GM15510 (cell line): ENCODE results near the gene FARS2.

ENCODE experiments used
- POLR2A ChIP-seq: IDR thresholded peaks from 3 replicates; pipeline ENCODE4 v1.6.1; 2011; ENCODE audit warnings: borderline replicate concordance; ENCODE audit not compliant: insufficient read length; ENCODE audit errors: extremely low read depth

FARS2 gene

DNA sequence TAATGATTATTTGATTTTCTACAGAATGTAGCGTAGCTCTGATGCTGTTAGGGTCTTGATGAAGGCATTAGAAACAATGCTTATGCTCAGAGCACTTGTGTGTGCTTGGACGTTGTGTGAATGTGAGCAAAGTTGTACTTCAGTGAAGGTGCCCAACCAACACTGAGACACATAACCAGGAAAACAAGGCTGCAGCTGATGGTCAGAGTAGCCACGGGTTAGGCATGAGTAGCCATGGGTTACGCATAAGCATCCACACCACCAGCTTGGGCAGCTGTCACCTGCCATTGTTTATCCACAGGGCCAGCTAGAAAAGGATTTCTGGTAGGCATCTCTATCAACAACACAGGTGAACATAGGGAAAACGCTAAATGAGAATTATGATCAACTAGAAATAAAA, 418.8 kb downstream of the FARS2 start:
- TF ChIP-seq POLR2A = no peak

DNA sequence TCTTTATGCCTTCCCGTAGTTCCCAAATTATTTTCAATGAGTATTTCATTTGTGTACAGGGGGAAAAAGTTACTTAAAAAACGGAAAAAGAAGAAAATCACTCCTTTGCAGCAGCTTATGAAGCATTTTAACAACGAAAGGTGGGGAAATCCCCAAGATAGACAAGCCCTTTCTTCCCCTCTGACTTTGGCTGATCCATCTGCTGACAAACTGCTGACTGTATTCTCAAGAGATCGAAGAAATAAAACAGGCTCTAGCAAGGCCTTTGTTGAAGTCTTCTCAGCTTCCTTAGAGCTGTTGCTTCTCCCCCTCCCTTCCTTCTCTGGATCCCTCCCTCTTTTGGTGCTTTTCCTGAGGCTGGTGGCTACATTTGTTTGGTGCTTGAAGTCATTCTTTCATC, 420.2 kb downstream of the FARS2 start:
- TF ChIP-seq POLR2A = no peak

DNA sequence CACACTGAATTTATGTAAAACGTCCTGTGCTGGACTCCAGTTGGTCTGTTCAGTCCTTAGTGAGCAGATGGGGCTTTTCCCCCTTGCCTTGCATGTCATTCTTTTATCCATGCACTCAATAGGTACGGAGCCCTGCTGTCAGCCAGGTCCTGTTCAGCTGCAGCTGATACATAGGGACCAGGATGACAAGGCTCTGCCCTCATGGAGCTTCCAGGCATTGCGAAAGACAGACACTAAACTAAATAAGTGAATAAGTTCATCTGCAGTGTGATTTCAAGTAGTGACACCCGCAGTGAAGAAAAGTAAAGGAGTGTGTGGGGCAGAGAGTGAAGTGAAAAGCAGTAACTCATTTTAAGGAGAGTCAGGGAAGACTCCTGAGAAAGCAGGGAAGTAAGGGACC, 421.2 kb downstream of the FARS2 start:
- TF ChIP-seq POLR2A = no peak

DNA sequence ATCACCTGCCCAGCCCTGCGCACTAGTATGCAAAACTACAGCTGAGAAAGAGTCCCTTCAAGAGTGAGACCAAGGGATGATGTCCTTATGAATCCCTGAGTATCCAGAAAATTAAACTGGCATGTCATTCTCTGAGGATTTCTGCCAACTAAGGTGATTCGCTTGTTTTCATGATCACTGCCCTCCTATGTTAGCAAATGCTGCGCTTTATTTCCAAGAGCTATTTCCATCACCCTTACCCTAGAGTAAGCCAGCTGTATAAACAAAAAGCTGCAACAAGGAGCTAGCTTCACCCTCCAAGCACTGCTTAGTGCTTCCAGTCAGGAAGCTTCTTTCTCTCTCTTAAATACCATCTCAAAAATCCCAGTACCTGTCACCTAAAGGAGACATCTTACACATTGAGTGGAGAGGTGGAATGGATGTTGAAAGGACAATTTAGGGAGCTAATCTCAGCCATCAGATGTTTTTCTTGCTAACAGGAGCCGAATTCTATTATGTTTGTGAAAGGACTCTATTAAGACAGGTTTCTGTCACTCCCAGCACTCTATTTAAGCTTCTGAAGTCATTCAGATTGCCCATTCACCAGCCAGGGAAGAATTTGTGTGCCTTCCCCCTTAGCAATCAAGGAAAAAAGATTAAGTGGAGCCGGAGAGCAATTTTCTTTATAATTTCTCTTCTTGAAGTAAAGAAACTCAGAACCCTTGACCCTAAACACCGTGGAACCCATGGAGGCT, 423.2 kb downstream of the FARS2 start:
- TF ChIP-seq POLR2A = no peak

- TF ChIP-seq POLR2A = no peak
Observed at GRCh38 chr6:5693225-5694145, 432.2 kb downstream of the FARS2 start.

DNA sequence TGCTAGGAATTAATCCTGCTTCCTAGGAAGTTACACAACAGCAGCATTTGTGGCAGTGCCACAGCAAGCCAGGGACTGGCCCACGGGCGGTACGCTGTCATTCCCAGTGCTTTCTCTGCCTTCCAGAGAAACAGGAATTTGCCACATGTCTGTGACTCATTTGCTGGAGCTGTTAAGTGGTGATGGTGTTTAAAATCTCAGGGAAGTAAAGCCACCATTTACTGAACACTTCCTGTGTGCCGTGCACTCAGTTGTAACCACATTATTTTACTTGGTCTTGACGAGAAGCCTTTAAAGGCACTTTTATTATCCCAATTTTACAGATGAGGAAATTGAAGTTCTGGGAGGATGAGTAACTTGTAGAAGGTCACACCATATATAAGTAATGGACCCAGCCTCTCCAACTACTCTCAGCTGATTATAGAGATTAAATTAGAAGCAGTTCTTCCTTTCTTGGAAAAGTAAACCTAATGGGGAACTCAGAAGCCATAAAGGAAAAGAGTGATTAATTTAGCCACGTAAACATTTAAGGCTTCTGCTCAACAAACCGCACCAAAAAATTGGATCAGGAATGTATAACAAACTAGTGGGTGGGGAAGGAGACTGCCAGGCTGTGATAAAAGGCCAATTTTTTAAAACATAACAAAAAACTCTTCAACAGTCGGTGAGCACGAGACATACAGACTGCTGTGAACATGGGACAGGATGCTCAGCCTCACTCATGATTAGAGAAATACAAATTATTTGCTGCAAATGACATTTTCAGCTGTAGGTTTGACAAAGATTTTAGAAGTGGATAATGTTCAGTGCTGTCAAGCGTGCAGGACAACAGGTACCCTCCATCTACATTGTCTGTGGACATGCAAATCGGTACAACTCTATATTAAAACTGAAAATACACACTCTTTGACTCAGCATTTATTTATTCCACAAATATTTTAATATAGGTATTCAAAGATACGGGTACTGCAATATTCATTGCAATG, 434.2 kb downstream of the FARS2 start:
- no peak for TF ChIP-seq POLR2A

- no peak for TF ChIP-seq POLR2A
Observed at GRCh38 chr6:5697508-5697907, 436.2 kb downstream of the FARS2 start.

DNA sequence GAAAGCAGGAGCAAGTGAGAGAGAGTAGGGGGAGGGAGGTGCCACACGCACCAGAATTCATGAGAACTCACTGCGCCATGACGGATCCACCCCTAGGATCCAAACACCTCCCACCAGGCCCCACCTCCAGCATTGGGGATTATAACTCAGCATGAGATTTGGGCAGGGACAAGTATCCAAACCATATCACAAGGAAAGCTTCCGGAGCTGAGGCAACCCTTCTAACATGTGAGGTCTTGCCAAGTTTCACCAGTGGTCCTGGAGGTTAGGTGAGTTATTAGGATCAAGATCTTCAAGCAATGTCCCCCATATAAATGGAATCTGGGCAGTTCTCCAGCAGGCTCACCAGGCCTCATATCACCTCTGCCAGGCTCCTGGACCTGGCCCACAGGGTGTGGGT, 437.0 kb downstream of the FARS2 start:
- no peak for TF ChIP-seq POLR2A

- no peak for TF ChIP-seq POLR2A
Observed at GRCh38 chr6:5701174-5701573, 439.9 kb downstream of the FARS2 start.

- no peak for TF ChIP-seq POLR2A
Observed at GRCh38 chr6:5704708-5705107, 443.4 kb downstream of the FARS2 start.

DNA sequence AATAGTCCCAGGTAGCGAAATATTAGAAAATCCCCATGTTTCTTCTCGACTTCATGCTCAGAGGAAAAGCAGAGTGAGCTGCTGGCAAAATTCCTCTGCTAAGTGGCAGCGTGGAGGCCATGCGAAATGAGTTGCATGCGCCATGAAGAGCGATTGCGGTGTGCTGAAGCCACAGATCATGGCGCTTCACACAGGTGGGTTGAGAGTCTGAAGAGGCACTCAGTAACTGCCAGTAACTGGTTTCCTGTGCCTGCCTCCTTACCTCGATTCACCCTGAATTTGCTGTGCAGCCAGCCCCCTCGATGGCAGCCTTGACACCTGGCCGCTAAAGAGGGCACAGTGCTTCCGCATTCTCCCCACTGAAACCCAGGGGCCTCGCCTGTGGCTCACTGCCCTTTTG, 443.9 kb downstream of the FARS2 start:
- TF ChIP-seq POLR2A = no peak

DNA sequence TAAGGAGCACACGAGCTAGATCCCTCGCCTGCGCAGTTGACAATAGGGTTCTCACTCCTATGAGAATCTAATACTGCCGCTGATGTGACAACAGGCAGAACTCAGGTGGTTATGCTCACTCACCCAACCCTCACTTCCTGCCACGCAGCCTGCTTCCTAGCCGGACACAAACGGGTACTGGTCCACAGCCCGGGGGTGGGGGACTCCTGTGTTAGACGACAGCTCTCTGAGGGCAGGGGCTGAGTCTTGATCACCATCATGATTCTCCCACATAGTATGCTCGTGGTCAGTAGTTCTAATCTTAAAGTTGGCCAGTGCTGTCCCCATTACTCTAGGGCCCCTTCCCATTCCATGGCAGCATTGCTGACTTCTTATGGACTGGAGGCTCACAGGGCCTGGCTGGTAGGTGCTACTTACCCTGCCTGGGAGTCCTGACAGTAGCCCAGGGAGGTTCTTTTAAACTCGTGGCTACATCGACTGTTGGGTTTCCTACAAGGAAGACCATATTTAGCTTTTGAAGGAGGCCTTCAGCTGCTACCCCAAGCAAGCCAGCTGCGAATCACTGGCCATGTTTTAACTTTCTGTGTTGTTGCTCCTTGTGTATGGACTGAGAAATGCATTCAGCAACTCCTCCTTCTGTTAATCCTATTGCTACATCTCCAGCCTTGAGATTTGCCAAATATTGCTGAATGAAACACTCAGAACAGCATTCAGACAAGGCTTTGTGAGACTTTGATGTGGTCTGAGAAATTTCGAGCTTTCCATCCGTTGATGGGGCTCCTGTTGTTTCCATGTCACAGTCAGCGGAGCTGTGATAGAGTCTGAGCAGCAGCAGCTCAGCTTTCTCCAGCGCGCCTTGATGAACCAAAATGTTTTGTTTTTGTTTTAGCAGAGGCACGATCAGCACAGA, 445.1 kb downstream of the FARS2 start:
- no peak for TF ChIP-seq POLR2A

GRCh38 chr6:5707281-5708045, 446.1 kb downstream of the FARS2 start:
- TF ChIP-seq POLR2A = no peak

- no peak for TF ChIP-seq POLR2A
Observed at GRCh38 chr6:5710516-5710915, 449.2 kb downstream of the FARS2 start.

- no peak for TF ChIP-seq POLR2A
Observed at GRCh38 chr6:5710936-5711335, 449.6 kb downstream of the FARS2 start.
